HG03196 (cell line): Measurements from ENCODE around the gene SSTR5.
"Not testable (repeated sequence)": the region's sequence is repeated elsewhere in the genome, so short reads cannot be mapped to it uniquely, and the experiment has no call there.

Experiments used
- ATAC-seq: cut with Tn5 transposase; IDR thresholded peaks from one replicate; pipeline ENCODE4 v1.9.1; 2021; ENCODE audit not compliant: unreplicated experiment

SSTR5 gene

DNA sequence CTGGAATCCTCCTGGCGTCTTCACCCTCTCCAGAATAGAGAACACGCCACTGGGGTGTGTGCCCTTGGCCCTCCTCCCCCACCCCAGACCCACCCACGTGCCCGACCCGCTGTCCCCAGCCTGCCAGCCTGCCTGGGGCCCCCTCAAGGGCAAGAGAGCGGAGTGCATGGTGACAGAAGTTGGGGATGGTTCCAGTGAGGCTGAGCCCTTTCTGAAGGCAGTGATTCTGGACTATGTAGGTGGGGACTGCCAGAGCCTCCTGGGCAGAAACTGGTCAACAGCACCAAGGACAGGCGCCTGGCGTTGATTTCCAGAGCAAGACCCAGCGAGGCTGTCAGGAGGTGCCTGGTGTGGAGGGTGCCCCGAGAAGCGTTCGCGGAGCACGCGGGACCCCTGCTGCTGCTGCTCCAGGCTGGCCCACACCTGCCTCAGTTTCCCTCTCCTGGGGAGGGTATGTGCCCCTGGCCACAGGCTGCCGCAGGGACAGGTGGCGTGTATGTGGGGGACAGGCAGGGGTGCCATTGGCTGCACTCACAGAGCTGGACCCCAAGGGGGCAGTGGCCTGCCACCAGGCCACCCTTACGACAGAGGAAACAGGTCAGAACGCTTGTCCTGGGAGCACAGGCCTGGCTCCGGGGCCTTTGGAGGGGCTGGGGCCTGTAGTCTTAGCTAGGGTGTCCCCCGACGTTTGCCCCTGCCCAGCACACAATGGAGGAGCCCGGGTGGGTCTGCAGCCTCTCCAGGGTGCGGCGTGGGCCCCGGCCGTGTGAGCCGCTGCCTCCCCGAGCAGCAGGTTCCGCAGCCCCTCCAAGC is 1.2 kb downstream of the SSTR5 start:
- no peak for ATAC-seq

DNA sequence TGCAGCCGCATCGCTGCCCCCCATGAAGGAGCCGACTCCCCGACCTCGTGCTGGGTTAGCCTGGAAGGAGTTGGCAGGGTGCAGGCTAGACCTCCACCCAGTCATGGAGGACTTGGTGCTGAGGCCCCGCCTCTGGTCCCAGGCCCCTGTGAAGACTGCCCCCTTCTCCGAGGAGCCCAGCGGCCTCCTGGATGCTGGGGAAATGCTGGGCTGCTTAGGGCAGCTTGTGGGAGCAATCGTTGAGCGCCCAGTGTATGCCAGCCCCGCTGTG is 1.8 kb downstream of the SSTR5 start:
- ATAC-seq, result no peak

DNA sequence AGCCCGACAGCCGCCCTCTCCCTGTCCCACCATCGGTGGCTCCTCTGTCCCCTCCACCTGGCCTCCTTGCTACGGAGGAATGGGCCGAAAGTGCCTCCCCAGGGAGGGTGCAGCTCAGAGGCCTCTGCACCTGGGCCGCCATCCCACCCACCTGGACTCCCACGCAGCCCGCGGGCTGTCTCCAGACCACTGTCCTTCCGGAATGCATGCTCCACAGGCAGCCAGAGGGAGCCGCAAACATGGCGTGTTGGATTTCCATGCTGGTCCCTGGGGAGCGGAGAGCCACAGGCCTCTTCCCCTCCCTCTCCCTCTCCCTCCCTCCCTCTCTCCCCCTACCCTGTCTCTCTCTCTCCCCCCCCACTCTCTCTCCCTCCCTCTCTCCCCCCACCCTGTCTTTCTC is 3.0 kb downstream of the SSTR5 start:
- no peak for ATAC-seq

DNA sequence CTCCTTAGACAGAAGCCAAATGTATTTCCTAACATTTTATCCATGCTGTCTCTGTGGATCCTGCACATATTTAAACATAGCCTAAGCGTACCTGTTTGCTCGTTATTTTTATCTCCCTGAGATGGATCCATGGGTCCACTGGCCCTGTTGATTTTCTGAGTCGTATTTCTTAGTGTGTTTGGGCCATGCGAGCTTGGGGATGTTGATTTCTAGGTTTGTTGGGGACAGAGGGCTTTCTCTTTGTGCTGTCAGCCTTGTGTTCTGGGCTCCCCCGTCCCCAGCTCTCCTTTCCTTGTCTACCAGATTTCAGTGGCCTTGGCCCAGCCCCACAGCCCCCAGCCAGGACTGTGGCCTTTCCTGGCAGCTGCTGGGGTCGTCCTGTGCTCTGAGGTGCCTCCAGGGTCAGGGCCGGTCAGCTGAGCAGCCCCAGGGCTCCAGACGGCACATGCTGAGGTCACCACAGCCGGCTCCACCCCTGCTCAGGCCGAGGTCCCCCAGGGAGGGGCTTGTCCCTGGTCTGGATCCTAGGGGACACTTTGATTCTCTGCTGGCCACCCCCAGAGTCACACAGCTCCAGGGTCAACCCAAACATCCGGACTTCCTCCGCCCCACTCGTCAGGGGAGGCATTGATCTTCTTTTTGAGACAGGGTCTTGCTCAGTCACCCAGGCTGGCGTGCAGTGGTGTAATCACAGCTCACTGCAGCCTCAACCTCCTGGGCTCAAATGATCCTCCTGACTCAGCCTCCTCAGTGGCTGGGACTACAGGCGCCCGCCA is 4.4 kb downstream of the SSTR5 start:
- no peak for ATAC-seq

DNA sequence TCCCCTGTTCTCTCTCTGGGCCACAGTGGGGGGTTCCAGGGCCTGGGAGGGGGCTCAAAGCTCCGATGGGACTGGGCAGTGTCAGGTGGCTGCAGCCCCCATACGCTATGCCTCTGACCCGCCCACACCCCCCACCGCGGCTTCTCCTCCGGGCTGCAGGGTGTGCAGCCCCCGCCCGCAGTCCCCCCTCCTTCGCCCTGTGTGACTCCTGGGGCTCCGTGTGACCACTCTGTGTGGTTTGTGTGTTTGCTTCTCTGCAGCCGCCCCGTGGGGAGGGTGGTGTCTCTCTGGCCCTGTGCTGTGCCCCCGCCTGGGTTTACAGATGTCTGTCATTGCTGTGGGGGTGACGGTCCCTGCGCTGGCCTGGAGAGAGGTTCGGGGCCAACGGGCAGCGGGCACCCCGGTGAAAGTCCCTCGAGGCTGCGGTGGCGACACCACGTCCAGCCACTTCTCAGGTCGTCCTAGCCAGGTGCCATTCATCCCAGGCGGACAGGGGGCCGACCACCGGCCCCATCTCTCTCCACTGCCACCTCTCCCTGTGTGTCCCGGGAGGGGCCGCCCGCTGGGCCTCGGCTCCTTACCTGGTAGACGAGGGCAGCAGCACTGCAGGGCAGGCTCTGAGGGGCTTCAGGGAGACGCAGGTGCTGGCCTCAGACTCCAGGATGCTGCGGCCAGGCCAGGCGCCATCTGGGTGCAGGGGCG is 5.5 kb downstream of the SSTR5 start:
- no peak for ATAC-seq

DNA sequence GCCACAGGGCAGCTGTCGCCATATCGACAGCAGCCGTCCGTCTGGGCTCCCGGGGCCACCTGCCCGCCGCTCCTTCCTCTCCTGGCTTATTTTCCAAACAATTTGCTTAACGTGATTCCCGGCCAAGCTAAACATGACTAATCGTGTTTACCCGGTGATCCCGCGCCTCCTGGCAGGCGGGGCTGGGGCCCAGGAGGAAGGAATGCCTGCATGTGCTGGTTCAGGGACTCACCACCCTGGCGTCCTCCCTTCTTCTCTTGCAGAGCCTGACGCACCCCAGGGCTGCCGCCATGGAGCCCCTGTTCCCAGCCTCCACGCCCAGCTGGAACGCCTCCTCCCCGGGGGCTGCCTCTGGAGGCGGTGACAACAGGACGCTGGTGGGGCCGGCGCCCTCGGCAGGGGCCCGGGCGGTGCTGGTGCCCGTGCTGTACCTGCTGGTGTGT is 6.1 kb downstream of the SSTR5 start:
- ATAC-seq, result no peak

DNA sequence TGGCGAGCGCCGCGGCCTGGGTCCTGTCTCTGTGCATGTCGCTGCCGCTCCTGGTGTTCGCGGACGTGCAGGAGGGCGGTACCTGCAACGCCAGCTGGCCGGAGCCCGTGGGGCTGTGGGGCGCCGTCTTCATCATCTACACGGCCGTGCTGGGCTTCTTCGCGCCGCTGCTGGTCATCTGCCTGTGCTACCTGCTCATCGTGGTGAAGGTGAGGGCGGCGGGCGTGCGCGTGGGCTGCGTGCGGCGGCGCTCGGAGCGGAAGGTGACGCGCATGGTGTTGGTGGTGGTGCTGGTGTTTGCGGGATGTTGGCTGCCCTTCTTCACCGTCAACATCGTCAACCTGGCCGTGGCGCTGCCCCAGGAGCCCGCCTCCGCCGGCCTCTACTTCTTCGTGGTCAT is 6.8 kb downstream of the SSTR5 start:
- no peak for ATAC-seq

DNA sequence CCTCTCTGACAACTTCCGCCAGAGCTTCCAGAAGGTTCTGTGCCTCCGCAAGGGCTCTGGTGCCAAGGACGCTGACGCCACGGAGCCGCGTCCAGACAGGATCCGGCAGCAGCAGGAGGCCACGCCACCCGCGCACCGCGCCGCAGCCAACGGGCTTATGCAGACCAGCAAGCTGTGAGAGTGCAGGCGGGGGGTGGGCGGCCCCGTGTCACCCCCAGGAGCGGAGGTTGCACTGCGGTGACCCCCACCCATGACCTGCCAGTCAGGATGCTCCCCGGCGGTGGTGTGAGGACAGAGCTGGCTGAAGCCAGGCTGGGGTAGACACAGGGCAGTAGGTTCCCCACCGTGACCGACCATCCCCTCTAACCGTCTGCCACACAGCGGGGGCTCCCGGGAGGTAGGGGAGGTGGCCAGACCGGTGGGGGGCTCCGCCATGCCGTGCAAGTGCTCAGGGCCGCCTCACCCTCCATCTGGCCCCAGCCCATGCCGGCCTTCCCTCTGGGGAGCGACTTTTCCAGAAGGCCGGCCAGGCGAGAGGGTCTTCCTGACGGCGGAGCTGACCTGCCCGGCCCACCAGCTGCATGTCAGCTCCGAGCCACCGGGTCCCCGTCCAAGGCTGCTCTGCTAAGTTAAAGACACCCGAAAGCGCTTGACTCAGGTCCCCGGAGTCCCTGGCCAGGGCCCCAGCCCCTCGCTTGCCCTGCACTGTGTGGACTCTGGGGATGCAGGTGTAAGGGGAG is 7.4 kb downstream of the SSTR5 start:
- no peak for ATAC-seq

DNA sequence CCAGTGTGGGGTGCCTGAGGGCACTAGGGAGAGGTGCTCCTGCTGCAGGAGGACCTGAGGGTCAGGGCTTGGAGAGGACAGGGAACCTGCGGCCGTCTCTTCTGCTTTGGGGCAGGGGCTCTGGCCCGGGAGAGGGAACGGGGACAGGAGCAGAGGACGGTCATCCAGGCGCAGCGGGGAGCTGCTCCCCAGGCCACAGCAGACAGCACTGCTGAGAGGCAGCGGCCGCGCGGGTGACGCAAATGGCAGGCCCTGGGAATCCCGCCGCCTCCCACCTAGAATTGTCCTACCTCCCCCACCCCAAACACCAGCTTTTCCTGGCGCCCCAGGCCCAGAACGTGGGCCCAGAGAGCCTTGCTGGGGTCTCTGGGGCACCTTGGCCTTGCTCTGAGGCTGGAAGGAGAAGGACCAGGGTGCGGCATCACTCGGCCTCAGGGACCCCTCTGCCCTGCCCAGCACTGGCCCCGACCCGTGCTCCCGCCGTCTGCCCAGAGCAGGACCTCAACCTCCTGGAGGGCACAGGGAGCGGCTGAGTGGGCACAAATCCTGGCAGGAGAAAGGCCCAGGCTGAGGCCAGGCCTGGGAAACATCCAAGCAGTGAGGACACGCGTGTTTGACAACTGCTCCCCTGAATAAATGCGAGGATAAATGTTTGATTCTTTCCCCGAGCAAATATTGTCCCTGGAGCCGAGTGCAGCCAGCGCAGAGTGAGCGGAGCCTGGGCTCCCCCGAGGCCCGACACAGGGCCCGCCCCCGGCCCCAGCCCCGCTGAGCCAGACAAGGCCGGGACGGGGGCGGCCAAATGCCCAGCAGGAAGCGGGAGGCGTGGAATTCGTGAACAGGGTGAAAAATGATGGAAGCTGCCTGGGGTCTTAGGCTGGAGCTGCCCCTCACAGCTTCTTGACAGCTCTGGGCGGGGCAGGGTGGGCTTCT is 8.5 kb downstream of the SSTR5 start:
- ATAC-seq, result no peak

DNA sequence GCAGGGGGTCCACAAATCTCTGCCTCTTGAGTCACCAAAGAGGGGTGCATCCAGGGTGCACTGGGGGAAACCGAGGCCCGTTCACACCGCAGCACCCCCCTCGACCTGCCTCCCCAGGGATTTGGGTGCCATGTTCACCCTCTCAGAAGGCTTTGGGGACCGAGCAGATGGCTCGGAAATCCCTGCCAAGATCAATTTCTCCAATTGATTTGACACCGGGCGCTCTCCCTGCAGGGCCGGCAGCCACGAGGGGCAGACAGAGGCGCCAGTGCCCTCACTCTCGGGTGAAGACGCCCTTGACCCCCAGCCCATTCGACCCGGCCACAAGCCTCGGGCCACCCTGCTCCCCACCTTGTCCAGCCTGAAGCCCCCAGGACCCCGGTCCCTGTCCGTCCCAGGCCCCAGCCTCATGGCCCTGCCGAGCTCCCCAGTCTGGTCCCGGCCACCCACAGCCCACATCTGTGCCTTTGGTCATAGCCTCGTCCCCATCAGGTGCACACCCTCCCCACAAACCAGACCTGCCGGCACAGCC is 9.3 kb downstream of the SSTR5 start:
- no peak for ATAC-seq

DNA sequence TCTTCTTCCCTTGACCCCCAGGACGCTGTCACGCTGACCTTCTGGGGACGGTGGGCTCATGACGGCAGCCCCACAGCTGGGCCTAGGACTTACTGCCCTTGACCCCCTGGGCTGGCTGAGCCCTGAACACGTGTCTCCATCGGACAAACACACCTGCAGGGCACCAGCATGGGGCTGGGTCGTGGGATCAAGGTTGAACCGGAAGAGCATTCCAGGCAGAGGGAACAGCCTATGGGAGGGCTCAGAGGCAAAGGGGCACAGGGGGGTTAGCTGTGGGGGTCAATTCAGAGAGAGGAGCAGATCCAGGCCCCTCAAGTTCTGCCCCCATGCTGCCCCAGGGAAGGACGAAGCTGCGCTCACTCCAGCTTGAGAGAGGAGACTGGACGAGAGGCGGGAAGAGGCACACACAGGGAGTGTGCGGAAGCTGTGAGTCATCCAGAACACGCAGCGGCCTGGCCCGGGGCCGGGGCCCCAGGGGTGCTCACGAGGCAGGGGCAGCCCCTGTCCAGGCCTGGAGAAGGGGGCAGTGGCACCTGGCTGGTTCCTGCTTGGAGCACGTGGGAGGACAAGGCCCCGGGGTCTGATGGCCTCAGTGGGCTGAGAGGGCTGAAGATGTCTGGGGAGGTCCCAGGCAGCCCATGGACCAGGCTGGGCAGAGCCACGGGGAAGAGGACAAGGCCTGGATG is 9.9 kb downstream of the SSTR5 start:
- no peak for ATAC-seq

DNA sequence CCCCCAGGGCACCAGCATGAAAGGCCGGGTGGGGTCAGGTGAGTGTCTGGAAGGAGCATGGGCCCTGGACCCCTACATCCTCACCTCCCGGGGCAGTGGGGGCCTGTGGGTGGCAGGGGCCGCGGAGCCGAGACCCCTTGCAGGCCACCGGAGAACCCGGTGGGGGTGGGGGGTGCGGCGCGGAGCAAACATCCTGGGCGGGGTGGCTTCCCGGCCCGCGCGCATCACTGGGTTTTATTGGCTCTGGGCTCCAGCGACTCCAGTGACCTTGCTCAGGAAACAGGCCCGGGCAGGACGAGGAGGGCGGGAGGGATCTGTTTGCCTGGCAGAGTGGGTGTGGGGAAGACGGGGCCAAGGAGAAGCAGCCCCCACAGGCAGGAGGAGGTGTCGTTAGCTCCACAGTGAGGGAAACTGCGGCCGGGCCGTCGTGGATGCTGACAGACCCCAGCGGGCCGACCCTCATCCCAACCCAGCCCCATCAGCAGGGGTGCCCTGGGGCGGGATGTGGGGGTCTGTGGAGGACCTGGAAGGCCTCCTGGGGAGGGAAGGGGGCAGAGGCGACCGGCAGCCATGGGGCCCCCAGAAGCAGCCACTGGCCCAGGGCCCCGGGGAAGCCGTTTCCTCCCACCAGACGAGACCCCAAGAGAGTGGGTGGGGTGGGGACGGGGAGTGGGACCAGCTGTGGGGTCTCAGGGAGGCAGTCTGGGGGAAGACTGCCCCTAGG is 10.6 kb downstream of the SSTR5 start:
- no peak for ATAC-seq

DNA sequence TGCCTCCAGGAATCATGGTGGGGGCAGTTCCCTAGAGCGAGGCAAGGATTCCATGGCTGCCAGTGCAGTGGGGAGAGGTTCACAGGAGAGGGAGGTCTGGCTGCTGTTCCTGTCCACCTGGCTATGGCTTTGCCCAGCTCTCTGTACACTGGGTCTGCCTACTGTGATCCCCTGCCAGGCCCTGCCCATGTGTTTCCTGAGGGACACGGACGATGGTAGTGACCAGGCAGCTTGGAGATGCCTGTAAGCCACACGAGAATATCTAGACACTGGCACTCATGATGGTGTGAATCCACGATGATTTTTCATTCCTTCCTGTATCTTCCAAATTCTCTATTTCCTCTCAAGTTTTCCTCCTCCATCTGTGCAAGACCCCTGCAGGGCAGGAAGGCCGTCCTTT is 12.4 kb downstream of the SSTR5 start:
- ATAC-seq, result no peak

DNA sequence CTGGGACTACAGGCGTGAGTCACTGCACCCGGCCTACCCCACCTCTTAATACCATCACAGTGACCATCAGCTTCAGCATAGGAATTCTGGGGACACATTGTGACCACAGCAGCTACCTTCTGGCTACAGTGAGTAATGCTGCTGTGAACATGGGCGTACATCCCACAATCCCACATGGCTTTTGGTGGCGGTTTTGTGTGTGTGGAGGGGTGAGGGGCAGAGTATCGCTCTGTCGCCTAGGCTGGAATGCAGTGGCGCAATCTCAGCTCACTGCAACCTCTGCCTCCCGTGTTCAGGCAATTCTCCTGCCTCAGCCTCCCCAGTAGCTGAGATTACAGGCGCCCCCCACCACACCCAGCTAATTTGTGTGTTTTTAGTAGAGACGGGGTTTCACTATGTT is 13.9 kb downstream of the SSTR5 start:
- not testable (repeated sequence) for ATAC-seq

DNA sequence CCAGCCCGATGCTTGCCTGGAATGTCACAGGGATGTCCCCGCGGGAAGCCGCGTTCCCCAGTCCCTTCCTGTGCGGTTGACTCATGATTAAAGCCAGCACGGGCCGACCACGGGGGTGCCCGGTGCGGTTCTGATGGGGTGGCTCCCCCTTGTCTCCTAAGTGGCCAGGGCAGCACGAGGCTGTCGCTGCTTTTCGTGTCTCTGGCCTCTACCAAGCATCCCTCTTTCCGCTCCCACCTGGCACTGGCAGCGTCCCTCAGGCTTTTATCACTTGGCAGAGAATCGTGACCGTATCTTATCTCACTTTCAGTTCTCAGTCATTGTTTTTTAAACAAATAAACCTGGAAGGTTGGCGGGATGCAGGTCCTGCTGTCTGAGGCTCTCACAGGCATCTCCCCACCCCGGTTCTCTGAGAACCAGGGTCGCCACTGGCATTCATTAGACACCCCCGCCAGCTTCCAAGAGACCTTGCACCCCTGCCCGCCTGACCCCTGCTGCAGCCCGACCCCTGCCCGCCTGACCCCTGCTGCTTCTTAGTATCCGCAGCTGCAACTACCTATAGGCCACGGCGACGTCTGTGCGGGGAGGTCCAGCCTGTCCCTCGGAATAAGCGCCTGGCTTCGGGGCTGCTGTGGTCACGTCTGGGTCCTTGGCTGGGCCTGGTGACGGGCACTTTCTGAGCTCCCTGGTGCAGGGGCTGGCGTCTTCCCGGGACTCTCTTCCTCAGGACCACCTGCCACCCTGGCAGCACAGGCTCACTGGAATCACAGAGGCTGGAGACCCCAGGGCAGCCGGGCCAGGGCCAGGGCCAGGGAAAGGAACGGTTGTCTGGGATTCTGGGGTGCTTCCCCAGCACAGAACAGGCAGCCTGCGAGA is 16.0 kb downstream of the SSTR5 start:
- ATAC-seq, result no peak

DNA sequence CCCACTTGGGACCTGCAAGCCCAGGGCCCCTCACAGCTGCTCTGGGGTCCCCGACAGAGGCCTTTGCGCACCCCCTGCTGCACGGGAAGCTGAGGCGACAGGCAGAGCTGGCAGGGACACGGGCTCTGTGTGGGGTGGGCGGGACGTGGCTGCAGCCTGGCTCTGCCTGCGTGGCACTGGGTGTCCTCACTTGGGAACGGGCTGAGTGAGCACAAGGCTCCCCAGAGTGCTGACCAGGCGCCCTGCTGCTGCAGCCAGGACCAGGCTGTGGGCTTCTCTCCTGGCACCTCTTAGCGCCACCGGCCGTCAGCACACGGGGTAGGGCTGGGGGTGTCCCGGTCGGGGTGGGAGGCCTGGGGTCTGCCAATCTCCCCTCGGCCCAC is 16.9 kb downstream of the SSTR5 start:
- ATAC-seq, result no peak

DNA sequence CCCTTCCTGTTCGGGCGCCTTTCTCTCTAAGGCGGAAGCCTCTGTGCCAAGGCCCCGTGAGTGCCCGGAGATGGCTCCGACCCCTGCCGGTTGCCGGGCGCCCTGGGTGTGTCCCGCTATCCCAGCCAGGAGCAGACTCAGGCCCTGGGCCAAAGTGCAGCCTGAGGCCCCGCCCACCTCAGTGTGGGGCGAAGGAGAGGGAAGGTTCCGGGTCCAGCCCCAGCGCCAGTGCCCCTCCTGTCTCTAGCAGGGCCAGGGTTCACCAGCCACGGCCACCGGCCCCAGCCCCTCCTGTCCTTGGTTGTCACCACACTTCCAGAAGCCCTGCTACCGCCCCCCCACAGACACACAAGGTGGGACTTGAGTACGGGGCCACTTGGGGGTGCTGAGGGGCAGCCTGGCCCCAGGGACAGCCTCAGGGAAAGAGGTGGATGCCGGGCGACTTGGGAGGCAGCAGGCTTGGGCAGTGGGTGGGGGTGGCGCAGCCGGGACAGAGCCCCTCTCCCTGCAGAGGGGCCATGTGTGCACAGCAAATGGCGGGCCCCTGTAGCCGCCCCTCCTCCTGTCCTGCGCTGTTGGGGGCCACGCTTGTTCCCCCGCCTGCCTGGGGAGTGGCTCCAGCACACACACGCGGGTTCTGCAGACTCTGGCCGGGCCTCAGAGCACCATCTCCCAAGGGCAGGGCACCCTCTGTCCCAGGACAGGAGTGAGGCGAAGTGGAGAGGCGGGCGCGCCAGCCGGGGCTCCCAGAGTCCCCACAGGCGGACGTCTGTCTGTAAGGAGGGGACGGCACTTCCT is 17.5 kb downstream of the SSTR5 start:
- no peak for ATAC-seq
